Dermis blood vessel endothelial cell (primary cell): ENCODE data around the gene NEK7. TPM values are rescaled to one million over a fixed set of nuclear protein-coding genes. Genes with fewer than 3 reads are reported as not detected.
"Not testable (repeated sequence)": the region's sequence is repeated elsewhere in the genome, so short reads cannot be mapped to it uniquely, and the experiment has no call there.

ENCODE experiments used
- DNase-seq: peaks from one replicate; pipeline ENCODE4 v3.0.0; 2010
- total RNA-seq: library from RNA; depleted of rRNA; stranded (reverse); fragments of >200 nt; gene quantifications from 2 replicates; pipeline ENCODE4 v1.2.3, GENCODE V29; 2014

NEK7 gene
- total RNA-seq = 68.1 and 94.3 TPM in 2 replicates

DNA sequence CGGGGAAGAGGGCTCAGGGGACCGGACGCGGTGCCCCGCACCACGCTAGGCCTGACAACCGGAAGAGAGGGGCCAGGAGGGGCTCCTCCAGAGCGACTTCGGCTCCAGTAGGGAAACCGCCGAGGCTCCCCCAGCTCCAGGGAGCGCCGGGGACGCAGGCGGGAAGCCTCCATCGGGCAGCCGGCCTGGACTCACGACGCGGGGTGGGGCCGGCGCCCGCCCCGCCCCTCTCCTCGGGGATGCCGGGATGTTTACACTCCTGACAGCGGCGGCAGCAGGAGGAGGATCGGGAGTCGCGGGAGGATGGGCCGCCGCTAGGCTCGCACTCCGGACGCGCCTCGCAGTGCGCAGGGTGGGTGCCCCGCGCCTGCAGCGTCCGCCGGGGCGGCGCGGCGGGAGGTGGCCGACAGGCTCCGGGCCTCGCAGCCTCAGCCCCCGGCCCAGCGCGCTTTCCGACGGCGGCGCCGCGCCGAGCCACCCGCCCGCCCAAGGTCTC is at the start of gene NEK7:
Gene NEK7, plus strand, starts transcription at position 254 of the 496 bp plus-strand sequence. CDS start 75,583 bp downstream, outside the sequence.
- DNase-seq = peak; percentile 88

DNA sequence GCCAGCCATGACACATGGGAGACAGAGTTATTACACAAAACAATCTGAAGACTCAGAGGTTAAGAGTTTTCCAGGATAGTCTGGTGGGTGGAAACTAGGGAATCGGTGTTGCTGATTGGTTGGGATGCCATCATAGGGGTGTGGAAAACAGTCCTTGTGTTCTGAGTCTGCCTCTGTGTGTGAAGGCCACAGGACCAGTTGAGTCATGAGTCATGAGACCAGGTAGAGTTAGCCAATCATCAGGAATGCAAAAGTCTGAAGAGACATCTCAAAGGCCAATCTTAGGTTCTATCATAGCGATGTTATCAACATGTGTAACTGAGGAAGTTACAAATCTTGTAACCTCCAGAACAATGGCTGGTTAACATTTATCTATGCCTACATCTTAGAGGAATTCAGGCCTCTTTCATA is 49.7 kb upstream of the NEK7 start:
- no peak for DNase-seq

DNA sequence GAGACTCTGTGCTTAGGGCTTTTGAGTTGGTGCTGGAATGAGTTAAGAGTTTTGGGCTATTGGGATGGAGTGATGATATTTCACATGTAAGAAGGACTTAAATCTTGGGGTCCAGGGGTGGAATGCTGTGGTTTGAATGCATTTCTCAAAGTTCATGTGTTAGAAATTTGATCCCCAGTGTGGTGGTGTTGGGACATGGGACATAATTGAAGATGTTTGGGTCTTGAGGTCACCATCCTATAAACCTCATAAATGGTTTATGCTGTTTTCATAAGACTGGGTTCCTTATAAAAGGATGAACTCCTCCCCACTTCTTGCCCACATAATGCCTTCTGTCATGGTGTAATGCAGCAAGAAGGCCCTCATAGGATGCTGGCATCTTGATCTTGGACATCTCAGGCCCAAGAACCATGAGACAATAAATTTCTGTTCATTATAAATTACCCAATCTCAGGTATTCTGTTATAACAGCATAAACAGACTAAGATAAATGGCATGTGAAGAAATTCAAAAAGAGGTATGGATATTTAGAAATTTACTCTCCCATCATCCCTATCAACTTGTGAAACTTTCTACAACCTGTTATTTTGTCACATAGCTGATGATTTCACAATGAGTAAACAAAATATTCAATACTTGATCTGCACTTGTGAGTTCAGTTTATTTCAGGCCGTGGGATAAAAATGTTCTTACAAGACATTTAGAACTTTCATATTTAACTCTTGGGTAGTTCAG is 48.0 kb upstream of the NEK7 start:
- DNase-seq = no peak

DNA sequence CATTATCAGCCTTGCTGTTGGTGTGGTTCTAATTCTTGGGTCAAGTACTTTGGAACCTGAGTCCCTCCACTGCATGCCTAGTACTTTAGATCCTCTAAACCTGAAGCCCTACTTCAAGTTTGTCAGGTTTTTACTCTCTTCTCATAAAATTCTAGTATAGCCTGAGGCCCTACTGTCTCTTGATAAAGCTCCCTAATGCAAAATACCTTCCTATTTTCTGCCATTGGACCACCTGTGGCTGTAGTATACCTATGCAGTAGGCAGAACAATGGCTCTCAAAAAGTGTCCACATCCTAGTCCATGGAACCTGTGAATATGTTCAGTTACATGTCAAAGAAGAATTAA is 47.5 kb upstream of the NEK7 start:
- no peak for DNase-seq

DNA sequence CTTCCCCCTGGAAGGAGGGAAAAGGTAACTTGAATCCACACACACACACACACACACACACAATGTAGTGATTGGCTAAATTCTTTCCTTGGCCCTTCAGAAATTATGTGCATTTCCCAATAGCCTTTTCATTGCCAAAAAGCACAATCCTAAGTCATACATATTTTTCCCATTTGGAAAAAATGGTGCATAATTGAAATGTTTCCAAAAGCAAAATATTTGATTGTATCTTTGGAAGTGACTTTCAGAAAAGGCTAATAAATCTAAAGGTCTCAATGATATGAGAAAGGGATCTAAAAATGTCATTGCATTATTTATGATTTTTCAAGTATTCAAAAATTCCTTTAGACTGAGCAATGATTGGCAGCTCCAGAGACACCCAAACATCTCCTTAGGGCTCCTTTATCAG is 43.5 kb upstream of the NEK7 start:
- DNase-seq = no peak

DNA sequence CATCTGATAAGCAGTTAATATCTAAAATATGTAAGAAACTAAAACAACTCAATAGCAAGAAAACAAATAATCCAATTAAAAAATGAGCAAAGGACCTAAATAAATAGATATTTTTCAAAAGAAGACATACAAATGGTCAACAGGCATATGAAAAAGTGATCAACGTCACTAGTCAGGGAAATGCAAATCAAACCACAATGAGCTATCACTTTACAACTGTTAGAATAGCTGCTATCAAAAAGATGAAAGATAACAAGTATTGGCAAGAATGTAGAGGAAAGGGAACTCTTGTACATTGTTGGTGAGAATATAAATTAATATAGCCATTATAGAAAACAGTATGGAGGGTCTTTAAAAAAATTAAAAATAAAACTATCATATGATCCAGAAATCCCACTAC is 40.7 kb upstream of the NEK7 start:
- no peak for DNase-seq

DNA sequence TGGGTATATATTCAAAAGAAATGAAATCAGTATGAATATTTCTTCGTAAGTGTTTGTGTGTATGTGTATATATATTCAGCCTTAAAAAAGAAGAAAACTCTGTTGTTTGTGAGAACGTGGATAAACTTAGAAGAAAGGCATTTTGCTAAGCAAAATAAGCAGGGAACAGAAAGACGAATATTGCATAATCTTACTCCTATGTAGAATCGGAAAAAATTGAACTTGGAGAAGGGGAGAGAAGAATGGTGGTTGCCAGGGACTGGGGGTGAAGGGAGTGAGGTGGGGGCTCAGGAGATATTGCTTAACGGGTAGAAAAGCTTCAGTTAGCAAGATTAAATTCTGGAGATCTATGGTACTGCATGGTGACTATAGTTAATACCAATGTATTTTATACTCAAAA is 40.3 kb upstream of the NEK7 start:
- no peak for DNase-seq

DNA sequence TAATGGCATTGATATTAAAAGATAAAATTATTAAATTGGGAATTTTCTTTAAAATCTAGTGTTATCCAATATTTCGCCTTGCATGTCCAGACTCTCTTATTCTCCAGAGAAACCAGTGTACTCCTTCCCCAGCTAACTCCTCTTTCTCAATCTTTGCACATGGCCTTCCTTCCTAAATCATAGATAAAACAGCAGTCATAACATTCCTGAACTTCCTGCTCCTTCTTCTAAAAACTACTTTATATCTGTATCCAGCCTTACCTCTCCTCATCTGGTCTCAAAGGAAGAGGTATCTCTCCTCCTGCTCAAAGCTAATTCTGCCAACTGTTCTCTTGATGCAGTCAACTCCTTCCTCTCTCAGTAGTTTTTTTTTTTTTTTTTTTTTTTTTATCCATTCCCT is 39.5 kb upstream of the NEK7 start:
- no peak for DNase-seq

DNA sequence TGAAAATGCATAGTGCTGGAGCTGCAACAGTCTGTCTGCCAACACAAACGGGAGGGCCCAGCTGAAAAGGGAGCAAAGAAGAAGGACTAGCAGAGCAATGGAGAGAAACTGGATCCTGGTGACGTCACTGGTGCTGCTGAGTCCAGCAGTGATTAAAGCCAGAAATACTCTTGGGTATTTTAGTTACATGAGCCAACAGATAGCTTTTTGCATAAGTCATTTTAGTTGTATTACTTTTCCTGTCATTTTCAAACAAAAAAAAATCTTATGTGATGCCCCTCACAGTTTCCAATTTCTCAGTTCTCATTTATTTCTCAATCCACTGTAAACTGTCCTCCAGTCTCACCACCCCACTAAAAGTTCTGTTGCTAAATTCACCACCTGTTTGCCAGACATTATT is 38.7 kb upstream of the NEK7 start:
- no peak for DNase-seq

DNA sequence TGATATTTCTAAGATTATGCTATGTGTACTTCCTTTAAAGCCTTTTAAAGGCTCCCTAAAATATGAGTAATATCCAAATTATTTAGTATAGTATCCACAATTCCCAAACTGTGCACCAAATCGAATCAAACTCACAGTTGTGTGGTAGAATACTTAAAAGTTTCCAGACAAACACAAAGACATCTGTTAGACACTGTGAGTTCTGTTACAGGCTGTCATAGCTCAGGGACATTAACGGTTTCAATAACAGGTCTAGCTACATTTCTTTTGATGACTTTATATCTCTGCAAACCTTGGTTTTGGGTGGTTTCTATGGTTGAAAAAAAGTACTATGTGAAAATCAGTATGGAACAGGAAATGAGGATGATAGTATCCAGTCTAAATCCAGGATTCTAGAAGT is 36.9 kb upstream of the NEK7 start:
- DNase-seq = no peak

DNA sequence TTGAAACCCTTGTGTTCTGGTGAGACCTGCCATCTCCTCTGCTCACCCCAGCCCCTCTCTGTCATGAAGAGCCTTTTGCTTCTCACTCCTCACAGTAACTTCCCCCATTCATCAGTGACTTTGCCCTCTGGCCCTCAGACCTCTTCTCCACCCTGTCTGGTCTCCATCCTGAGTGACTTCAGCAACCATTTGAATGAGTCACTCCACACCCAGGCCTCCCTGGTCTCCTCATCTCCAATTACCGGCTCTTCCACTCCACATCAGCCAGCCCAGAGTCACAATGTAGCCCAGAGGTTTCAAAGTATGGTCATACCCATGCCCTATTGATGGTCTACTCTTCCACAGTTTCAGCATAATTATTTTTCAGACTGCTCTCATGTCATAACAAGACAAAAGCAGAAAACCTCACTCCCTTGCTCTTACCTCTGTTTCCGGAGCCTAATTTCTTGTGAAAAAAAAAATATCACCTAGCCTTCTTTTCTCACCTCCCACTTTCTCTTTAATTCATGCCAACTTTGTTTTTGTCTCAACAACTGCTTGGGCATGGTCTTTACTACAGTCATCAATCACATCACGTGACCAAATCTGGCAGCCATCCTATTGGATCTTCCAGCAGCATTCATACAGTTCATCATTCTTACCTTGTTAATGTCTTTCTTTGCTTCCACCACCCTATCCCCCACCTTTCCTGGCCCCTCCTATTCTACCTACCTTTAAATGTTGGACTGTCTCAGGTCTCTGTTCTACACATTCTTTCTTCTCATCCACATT is 35.6 kb upstream of the NEK7 start:
- DNase-seq = peak; percentile 14

DNA sequence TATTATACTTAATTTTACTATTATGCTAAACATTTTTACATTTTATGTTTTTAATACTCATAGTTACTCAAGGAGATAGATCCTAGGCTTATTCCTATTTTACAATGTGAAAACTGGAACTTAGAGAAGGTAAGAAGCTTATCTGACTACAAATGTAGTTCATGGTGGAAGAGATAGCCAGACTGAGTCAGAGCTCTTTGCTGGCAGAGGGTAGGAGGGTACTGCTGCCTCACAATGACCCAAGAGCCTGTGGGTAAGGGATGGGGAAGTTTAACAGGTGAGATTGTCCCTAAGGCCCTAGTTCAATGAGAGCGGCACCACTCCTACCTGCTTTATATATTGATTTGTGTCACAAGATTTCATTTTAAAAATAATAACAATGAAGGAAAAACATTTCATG is 34.1 kb upstream of the NEK7 start:
- peak; percentile 38 for DNase-seq

DNA sequence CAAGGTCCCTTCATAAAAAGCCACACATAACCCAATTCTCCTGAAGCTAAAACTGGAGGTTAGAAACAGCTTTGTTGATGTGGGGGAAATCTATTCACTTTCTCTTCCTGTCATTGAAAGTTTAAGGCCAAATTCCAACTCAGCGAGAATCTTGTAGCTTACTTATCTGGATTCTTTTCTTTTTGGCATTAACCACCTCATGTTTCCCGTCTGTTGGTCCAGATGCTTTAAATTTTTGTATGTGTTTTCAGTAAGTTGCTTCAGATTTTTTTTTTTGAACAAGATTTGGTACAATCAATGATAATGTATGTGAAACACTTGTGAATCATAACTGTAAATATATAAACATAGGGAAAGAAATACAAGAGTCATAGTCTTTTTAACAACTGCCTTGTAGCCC is 33.7 kb upstream of the NEK7 start:
- DNase-seq = peak; percentile 63

DNA sequence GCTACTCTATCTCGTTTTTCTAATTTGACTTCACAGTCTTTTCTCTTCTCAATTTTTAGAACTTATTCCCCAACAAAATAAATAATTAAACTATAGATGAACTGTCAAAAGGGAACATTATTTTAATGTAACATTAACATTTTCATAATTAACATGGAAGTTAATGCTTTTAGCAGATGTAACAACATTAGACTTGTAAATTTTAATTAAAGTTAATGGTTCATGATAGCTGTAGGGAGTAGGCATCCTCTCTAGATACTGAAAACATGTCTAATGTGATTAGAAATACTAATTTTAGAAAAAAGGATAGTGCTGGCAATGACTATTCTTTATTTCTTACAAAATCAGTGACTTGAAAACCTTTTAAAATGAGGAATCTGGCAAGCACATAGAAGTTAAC is 32.1 kb upstream of the NEK7 start:
- no peak for DNase-seq

DNA sequence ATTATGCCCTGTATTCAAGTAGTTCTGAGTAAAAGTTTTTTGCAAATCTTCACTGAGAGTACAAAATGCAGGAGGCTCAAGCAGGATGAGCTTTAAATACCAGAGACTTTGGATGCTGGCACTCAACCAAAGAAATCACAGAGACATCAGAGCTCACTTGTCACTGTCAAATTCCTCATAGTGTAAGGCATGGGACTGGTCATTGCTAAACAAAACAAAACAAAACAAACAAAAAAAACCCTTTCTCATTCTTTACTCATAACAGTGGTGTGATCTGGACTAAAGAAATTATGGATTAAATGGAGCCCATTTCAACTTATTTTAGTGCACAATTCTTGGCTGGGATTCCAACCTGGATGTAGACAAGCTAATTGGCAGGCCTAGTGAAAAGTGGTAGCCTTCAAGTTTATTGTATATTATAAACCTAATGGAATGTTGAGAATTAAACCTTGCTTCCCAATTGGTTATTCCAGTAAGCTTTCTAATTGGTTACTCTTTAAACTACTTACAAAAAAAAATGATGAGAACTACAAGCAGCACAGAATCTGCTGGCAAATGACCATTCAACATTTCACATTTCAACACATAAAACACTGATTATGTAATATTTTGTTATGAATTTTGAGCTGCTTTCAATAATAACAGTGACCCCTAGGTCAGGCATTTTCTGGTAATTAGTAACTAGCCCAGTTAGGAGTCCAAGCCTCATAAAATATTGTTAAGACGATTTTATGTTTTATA is 30.6 kb upstream of the NEK7 start:
- DNase-seq = peak; percentile 61

DNA sequence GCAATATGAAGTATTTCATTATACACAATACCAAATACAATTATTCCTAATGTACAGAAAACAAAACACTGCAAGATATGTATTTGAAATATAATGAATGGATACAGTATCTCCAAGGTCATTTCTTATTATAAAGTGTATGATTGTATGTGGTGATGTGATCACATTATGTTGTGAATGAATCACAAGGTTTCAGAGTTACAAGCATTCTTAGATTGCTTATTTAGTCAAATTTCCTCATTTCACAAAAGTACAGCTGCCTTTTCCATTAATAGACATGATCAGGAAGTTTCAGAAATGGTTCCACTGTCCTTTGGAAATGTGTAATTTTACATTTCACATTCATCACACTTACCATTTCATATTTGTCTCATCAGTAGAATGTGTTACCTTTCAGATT is 28.3 kb upstream of the NEK7 start:
- no peak for DNase-seq

DNA sequence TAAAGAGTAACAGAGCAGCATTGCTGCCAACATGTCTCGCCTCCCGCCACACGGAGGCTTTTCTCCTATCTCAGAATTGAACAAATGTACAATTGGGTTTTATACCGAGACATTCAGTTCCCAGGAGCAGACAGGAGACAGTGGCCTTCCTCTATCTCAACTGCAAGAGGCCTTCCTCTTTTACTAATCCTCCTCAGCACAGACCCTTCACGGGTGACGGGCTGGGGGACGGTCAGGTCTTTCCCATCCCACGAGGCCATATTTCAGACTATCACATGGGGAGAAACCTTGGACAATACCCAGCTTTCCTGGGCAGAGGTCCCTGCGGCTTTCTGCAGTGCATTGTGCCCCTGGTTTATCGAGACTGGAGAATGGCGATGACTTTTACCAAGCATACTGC is 26.7 kb upstream of the NEK7 start:
- not testable (repeated sequence) for DNase-seq

DNA sequence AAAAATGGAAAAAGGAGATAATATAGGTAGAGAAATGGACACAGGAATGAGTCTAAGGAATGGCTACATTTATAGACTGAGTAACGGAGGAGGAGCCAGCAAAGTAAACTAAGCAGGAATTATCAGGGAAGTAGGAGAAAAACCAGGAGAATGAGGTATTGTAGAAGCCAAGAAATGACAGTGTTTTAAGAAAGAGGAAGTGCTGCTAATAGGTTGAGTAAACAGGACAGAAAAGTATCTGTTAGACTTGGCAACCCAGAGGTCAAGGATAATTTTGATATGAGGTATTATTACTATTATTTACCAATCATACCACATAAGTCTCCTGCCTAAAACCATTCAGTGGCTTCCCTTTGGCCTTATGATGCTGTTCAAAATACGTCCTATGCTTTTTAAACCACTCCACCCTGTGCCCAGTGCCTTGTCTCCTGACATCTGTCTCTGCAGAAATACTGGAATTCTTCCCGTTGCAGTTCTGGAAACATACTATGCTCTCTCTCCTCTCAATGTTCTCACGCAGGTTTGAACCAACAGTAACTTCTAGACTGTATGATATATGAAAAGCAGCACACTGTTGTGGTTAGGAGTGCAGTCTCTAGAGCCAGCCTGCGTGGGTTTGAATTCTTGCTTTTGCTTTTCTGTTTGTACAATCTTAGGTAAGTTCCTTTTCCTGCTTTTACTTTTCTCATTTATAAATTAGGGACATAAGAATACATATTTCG is 24.6 kb upstream of the NEK7 start:
- DNase-seq = no peak

DNA sequence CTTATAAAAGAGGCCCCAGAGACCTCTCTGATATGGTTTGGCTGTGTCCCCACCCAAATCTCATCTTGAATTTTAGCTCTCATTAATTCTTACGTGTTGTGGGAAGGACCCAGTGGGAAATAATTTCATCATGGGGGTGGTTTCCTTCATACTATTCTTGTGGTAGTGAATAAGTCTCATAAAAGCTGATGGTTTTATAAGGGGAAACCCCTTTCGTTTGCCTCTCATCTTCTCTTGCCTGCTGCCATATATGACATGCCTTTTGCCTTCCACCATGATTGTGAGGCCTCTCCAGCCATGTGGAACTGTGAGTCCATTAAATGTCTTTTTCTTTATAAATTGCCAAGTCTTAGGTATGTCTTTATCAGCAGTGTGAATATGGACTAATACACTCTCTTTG is 22.5 kb upstream of the NEK7 start:
- no peak for DNase-seq

DNA sequence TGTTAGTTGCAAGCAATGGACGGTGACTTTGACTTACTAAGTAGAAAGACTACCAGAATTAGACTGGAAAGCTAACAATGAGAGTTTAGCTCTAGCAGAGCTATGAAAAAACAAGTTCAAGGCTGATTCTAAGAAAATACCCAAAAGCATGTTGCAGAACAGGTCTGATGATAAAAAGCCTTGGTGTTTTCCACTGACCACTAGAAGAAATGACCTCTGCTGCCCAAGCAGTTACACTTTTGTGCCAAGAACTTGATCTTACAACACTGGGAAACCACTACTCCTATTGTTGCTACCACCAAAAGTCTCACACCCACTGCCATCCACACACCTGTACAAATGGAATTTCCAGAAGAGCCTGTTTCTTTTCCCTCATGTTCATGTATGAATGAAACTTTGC is 21.4 kb upstream of the NEK7 start:
- DNase-seq = no peak

DNA sequence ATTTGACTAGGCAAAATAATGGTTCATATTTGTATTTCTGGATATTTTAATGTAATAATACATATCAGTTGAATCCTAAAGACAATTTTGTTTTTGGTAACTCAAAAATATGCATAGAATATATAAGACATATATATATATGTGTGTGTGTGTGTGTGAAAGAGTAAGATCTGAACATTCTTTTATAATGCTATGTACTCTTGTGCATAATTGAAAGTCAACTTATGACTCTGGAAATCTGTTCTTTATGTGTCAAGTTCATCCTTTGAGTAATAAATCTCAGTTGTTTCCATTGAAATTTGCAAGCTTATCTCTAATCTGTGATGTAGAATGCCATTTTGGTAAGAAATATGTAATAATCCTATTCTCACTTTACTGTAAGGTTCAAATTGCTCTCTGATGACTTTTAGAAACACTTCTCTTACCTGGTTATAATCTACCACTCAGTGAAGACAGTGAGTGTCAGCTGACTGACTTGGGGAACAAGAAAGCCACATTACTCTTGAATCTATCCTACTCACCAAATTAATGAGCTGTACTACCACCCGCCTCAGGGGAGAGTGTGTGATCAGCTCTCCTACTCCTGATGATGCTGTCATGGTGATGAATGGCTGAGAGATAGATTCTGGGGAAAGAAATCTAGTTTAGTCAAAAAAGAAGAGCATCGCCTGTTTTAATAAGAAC is 15.0 kb upstream of the NEK7 start:
- no peak for DNase-seq

DNA sequence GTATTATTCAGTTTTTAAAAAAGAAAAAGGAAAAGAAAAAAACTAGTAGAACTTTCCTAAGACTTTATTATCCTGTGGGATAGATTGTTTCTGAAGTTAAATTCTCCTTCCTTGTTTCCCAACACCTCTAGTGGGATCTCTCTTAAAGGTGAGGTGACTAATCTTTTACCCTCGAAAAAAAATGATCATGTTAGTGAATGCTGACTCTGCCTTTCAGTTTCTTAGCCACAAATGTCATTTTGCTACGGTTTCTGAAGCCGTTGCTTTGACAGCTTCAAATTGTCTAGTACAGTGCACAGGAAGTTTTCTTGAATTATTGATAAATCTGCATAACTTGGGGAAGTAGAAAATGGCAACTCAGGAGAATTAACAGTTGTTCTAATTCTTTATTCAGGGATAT is 13.0 kb upstream of the NEK7 start:
- no peak for DNase-seq
